Liver (tissue), 9 donors: ENCODE data around the gene ARHGAP4. TPM values are rescaled to one million over a fixed set of nuclear protein-coding genes. Genes with fewer than 3 reads are reported as not detected.

Experiments used
- DNase-seq: peaks from one replicate; pipeline ENCODE4 v3.0.0-alpha.2; 2017; ENCODE audit warnings: low spot score
- H3K27ac ChIP-seq, 2 donors: one replicate each; pipeline ENCODE4 v1.7.0; 2013; ENCODE audit warnings: inconsistent platforms in 2 of 2, low read length in 2 of 2, control low read depth in 1 of 2, low read depth in 1 of 2, mild to moderate bottlenecking in 1 of 2
- H3K27me3 ChIP-seq, 4 donors: one replicate each; pipeline versions ENCODE4 v1.6.1 to v1.7.0; 2013; ENCODE audit warnings: low read length in 3 of 4, inconsistent platforms in 1 of 4, mild to moderate bottlenecking in 1 of 4, moderate library complexity in 1 of 4; ENCODE audit not compliant: control insufficient read depth in 4 of 4, insufficient read depth in 4 of 4
- H3K36me3 ChIP-seq, 4 donors: one replicate each; pipeline versions ENCODE4 v1.6.1 to v1.7.0; 2013; ENCODE audit warnings: low read length in 3 of 4, mild to moderate bottlenecking in 3 of 4, low read depth in 1 of 4, moderate library complexity in 1 of 4; ENCODE audit not compliant: control insufficient read depth in 4 of 4, insufficient read depth in 3 of 4
- H3K4me1 ChIP-seq, 4 donors: one replicate each; pipeline versions ENCODE4 v1.6.1 to v1.7.0; 2013; ENCODE audit warnings: low read length in 3 of 4, mild to moderate bottlenecking in 3 of 4, moderate library complexity in 1 of 4; ENCODE audit not compliant: control insufficient read depth in 4 of 4, insufficient read depth in 4 of 4
- H3K4me3 ChIP-seq, 3 donors: one replicate each; pipeline versions ENCODE4 v1.6.1 to v1.7.0; 2013; ENCODE audit warnings: low read length in 3 of 3, control low read depth in 1 of 3, low read depth in 1 of 3, mild to moderate bottlenecking in 1 of 3
- H3K9ac ChIP-seq, 2 donors: one replicate each; pipeline ENCODE4 v1.7.0; 2013; ENCODE audit warnings: low read length in 2 of 2, mild to moderate bottlenecking in 2 of 2, moderate library complexity in 2 of 2, control low read depth in 1 of 2, low read depth in 1 of 2
- H3K9me3 ChIP-seq, 4 donors: one replicate each; pipeline versions ENCODE4 v1.6.1 to v1.7.0; 2013; ENCODE audit warnings: low read length in 3 of 4; ENCODE audit not compliant: control insufficient read depth in 4 of 4
- EGR1 ChIP-seq, 2 donors: IDR thresholded peaks; 2 replicates each; pipeline ENCODE4 v1.6.1; 2016 to 2018; ENCODE audit warnings: antibody characterized with exemption in 2 of 2, low read depth in 2 of 2
- FOXA1 ChIP-seq: IDR thresholded peaks from 2 replicates; pipeline ENCODE4 v1.6.1; 2016; ENCODE audit warnings: antibody characterized with exemption
- FOXA2 ChIP-seq: IDR thresholded peaks from 2 replicates; pipeline ENCODE4 v1.6.1; 2016; ENCODE audit warnings: antibody characterized with exemption
- GABPA ChIP-seq, 2 donors: IDR thresholded peaks in 1 of 2; conservative IDR thresholded peaks in 1 of 2; 2 replicates each; pipeline ENCODE4 v1.6.1; 2016; ENCODE audit warnings: antibody characterized with exemption in 2 of 2, mild to moderate bottlenecking in 1 of 2, moderate library complexity in 1 of 2
- HNF4A ChIP-seq, 2 donors: conservative IDR thresholded peaks; 2 replicates each; pipeline ENCODE4 v1.6.1; 2016; ENCODE audit warnings: antibody characterized with exemption in 2 of 2, mild to moderate bottlenecking in 2 of 2
- HNF4G ChIP-seq: IDR thresholded peaks from 2 replicates; pipeline ENCODE4 v1.6.1; 2016; ENCODE audit warnings: antibody characterized with exemption
- JUND ChIP-seq, 2 donors: IDR thresholded peaks; 2 replicates each; pipeline ENCODE4 v1.6.1; 2016; ENCODE audit warnings: antibody characterized with exemption in 2 of 2
- MAX ChIP-seq: IDR thresholded peaks from 2 replicates; pipeline ENCODE4 v1.6.1; 2016; ENCODE audit warnings: antibody characterized with exemption
- NR2F2 ChIP-seq: IDR thresholded peaks from 2 replicates; pipeline ENCODE4 v1.6.1; 2016; ENCODE audit warnings: antibody characterized with exemption
- RAD21 ChIP-seq, 2 donors: IDR thresholded peaks; 2 replicates each; pipeline ENCODE4 v1.6.1; 2016; ENCODE audit warnings: antibody characterized with exemption in 2 of 2, mild to moderate bottlenecking in 2 of 2
- RXRA ChIP-seq, 2 donors: IDR thresholded peaks; 2 replicates each; pipeline ENCODE4 v1.6.1; 2017 to 2018; ENCODE audit warnings: antibody characterized with exemption in 2 of 2, mild to moderate bottlenecking in 1 of 2
- SP1 ChIP-seq: IDR thresholded peaks from 2 replicates; pipeline ENCODE4 v1.6.1; 2018; ENCODE audit warnings: antibody characterized with exemption, mild to moderate bottlenecking
- TAF1 ChIP-seq: conservative IDR thresholded peaks from 2 replicates; pipeline ENCODE4 v1.6.1; 2016; ENCODE audit warnings: antibody characterized with exemption, mild to moderate bottlenecking
- YY1 ChIP-seq: IDR thresholded peaks from 2 replicates; pipeline ENCODE4 v1.6.1; 2016; ENCODE audit warnings: antibody characterized with exemption, mild to moderate bottlenecking
- WGBS: extraction: QIAGEN DNeasy Blood & Tissue Kit; methylation state at CpG from one replicate; pipeline ENCODE4 v1.1.7; 2013; 5-methylcytosine and 5-hydroxymethylcytosine counted together
- polyA plus RNA-seq, 2 donors: library from polyadenylated mRNA; stranded (reverse) in 1 of 2; unstranded in 1 of 2; fragments of 200-250 nt in 1 of 2; fragments of >200 nt in 1 of 2; fragmentation: Nextera tagmentation in 1 of 2; extraction: Ambion mirVana in 1 of 2; gene quantifications; one replicate each; pipeline versions ENCODE4 v1.2.1 to v1.2.3, GENCODE V29; 2013 to 2015
- total RNA-seq, 2 donors: library from RNA; depleted of rRNA; stranded (reverse); fragments of >200 nt; gene quantifications; one replicate each; pipeline ENCODE4 v1.2.3, GENCODE V29; 2014
- TF ChIP-seq, protein P1 (sequence below): IDR thresholded peaks from 2 replicates; pipeline ENCODE4 v1.6.1; 2016; ENCODE audit warnings: antibody characterized with exemption
- TF ChIP-seq, protein P2 (sequence below): IDR thresholded peaks from 2 replicates; pipeline ENCODE4 v1.6.1; 2016; ENCODE audit warnings: antibody characterized with exemption, mild to moderate bottlenecking
- TF ChIP-seq, protein P3 (sequence below): IDR thresholded peaks from 2 replicates; pipeline ENCODE4 v1.6.1; 2016; ENCODE audit warnings: antibody characterized with exemption
- TF ChIP-seq, protein P4 (sequence below): fragments of 150-350 bp; IDR thresholded peaks from 2 replicates; pipeline ENCODE4 v1.5.1; 2017; ENCODE audit warnings: improper control_type of control experiment, low read depth, low read length; ENCODE audit not compliant: missing input control
- donor health status: healthy.
- donor health status: healthy.
- donor health status: healthy.
- donor health status: healthy.
- donor health status: healthy.

The ARHGAP4 gene
- total and polyA plus RNA-seq, 4 donors = 3.3 to 28.1 (median 10.2) TPM

DNA sequence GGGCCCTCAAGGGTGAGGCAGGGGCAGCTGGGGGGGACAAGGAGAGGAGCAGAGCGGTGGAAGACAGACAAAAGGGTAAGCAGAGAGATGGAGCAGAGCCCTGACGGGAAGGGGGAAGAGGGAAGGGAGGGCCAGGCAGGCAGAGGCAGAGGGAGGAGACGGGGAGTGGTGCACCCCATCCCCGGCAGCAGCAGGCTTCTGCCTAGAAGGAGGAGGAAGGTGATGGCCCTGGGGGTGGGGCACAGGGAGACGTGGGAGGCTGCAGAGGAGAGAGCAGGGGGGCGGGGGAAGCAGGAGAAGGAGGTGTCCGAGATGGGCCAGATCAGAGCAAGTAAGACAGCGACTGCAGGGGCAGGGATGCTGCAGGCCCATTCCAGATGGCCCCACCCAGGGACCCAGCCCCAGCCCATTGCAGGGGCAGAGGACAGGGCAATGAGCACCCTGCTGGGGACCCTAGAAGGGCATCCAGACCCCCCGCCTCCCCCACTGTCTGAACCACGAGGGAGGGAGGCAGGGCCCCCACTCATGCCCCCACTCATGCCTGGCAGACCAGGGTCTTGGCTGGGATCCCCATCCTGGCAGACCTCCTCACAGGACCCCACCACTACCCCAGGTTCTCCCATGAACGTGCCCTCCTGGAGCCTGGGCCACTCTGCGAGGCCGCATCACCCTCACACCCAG, 42.8 kb downstream of the ARHGAP4 start (continued):
- TF ChIP-seq GABPA (IDR thresholded peaks at IDR 0.05 in 1 of 2, conservative IDR thresholded peaks at IDR 0.05 in 1 of 2) = no peak
- TF ChIP-seq, protein P1, sequence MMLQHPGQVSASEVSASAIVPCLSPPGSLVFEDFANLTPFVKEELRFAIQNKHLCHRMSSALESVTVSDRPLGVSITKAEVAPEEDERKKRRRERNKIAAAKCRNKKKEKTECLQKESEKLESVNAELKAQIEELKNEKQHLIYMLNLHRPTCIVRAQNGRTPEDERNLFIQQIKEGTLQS = no peak

- no peak for DNase-seq
- no peaks in the 10 kb centered on the region for H3K36me3 ChIP-seq
- no peak overlapping the region for H3K9ac ChIP-seq
- no peak overlapping the region for H3K27ac ChIP-seq
- TF ChIP-seq, protein P2, sequence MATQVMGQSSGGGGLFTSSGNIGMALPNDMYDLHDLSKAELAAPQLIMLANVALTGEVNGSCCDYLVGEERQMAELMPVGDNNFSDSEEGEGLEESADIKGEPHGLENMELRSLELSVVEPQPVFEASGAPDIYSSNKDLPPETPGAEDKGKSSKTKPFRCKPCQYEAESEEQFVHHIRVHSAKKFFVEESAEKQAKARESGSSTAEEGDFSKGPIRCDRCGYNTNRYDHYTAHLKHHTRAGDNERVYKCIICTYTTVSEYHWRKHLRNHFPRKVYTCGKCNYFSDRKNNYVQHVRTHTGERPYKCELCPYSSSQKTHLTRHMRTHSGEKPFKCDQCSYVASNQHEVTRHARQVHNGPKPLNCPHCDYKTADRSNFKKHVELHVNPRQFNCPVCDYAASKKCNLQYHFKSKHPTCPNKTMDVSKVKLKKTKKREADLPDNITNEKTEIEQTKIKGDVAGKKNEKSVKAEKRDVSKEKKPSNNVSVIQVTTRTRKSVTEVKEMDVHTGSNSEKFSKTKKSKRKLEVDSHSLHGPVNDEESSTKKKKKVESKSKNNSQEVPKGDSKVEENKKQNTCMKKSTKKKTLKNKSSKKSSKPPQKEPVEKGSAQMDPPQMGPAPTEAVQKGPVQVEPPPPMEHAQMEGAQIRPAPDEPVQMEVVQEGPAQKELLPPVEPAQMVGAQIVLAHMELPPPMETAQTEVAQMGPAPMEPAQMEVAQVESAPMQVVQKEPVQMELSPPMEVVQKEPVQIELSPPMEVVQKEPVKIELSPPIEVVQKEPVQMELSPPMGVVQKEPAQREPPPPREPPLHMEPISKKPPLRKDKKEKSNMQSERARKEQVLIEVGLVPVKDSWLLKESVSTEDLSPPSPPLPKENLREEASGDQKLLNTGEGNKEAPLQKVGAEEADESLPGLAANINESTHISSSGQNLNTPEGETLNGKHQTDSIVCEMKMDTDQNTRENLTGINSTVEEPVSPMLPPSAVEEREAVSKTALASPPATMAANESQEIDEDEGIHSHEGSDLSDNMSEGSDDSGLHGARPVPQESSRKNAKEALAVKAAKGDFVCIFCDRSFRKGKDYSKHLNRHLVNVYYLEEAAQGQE = no peak
- no peak for TF ChIP-seq YY1
- TF ChIP-seq RXRA (IDR thresholded peaks at IDR 0.05) = no peak
- no peak for TF ChIP-seq SP1
- peaks cover 0 to 3% (median 0%) of the 10 kb centered on the region in 4 donors for H3K27me3 ChIP-seq
- no peak overlapping the region for H3K4me3 ChIP-seq
- peaks cover 0 to 2% (median 0%) of the 10 kb centered on the region in 4 donors for H3K4me1 ChIP-seq
- 39% methylated on average over 7 of the region's 7 CpGs for WGBS
- no peaks in the 10 kb centered on the region for H3K9me3 ChIP-seq
Measured at GRCh38 chrX:153882557-153882956, 43.5 kb downstream of the ARHGAP4 start.

- H3K9ac ChIP-seq = no peak overlapping the region
- 43% methylated on average over 8 of the region's 8 CpGs for WGBS
- no peaks in the 10 kb centered on the region for H3K36me3 ChIP-seq
- no peak for TF ChIP-seq FOXA1
- no peak for TF ChIP-seq HNF4G
- TF ChIP-seq, protein P3, sequence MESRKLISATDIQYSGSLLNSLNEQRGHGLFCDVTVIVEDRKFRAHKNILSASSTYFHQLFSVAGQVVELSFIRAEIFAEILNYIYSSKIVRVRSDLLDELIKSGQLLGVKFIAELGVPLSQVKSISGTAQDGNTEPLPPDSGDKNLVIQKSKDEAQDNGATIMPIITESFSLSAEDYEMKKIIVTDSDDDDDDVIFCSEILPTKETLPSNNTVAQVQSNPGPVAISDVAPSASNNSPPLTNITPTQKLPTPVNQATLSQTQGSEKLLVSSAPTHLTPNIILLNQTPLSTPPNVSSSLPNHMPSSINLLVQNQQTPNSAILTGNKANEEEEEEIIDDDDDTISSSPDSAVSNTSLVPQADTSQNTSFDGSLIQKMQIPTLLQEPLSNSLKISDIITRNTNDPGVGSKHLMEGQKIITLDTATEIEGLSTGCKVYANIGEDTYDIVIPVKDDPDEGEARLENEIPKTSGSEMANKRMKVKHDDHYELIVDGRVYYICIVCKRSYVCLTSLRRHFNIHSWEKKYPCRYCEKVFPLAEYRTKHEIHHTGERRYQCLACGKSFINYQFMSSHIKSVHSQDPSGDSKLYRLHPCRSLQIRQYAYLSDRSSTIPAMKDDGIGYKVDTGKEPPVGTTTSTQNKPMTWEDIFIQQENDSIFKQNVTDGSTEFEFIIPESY = no peak
- TF ChIP-seq MAX = no peak
- no peak for TF ChIP-seq FOXA2
- TF ChIP-seq RAD21 (IDR thresholded peaks at IDR 0.05) = no peak
- TF ChIP-seq, protein P1 = no peak
- TF ChIP-seq EGR1 (IDR thresholded peaks at IDR 0.05; ENCODE audit: low read depth in 2 of 2) = no peak
- TF ChIP-seq HNF4A (conservative IDR thresholded peaks at IDR 0.05) = no peak
- TF ChIP-seq NR2F2 = no peak
- TF ChIP-seq TAF1 = no peak
- TF ChIP-seq RXRA (IDR thresholded peaks at IDR 0.05) = no peak
- no peak for TF ChIP-seq YY1
- TF ChIP-seq SP1 = no peak
- TF ChIP-seq, protein P4, sequence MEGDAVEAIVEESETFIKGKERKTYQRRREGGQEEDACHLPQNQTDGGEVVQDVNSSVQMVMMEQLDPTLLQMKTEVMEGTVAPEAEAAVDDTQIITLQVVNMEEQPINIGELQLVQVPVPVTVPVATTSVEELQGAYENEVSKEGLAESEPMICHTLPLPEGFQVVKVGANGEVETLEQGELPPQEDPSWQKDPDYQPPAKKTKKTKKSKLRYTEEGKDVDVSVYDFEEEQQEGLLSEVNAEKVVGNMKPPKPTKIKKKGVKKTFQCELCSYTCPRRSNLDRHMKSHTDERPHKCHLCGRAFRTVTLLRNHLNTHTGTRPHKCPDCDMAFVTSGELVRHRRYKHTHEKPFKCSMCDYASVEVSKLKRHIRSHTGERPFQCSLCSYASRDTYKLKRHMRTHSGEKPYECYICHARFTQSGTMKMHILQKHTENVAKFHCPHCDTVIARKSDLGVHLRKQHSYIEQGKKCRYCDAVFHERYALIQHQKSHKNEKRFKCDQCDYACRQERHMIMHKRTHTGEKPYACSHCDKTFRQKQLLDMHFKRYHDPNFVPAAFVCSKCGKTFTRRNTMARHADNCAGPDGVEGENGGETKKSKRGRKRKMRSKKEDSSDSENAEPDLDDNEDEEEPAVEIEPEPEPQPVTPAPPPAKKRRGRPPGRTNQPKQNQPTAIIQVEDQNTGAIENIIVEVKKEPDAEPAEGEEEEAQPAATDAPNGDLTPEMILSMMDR = no peak
- TF ChIP-seq JUND (IDR thresholded peaks at IDR 0.05) = no peak
- TF ChIP-seq, protein P2 = no peak
- no peak for TF ChIP-seq GABPA (IDR thresholded peaks at IDR 0.05 in 1 of 2, conservative IDR thresholded peaks at IDR 0.05 in 1 of 2)
- no peak overlapping the region for H3K27ac ChIP-seq
- no peaks in the 10 kb centered on the region for H3K9me3 ChIP-seq
- no peak for DNase-seq
- no peak overlapping the region for H3K4me3 ChIP-seq
- H3K27me3 ChIP-seq = peaks cover 0 to 3% (median 0%) of the 10 kb centered on the region in 4 donors
- peaks cover 0 to 2% (median 0%) of the 10 kb centered on the region in 4 donors for H3K4me1 ChIP-seq
Measured at GRCh38 chrX:153882086-153882498, 44.0 kb downstream of the ARHGAP4 start.
